ENCODE measurements around the gene ATOSB.

DNA sequence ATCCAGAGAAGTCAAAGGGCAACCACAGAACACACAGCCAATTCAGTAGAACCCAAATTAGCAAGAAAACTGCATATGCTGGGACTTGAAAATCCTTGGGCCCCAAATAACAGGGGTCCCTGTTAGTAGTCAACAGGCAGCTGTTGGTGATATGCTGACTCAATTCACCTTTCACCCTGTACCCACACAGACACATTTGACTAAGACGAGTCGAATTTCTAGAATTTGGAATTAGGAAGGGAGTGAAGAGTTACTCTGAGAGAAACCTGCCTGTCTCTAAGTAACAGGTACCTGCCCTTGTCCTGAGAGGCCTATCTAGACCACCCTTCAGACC is 42.4 kb downstream of the ATOSB start:
- TF ChIP-seq POLR2A (IDR thresholded peaks at IDR 0.05) (no peak), CTCF (IDR thresholded peaks at IDR 0.05) (no peak)
